T1000 (cell line): ENCODE measurements around the gene TRPM3.

Experiments
- DNase-seq: peaks from one replicate; lab custom pipeline; 2025; ENCODE audit warnings: mixed read lengths; lab: John Stamatoyannopoulos, UW

Gene TRPM3

GRCh38 chr9:70883963-70884793 lies 237.2 kb downstream of the TRPM3 start:
- no peak for DNase-seq

GRCh38 chr9:70883056-70883455 lies 238.4 kb downstream of the TRPM3 start:
- DNase-seq = no peak

- DNase-seq = no peak
Observed at GRCh38 chr9:70881333-70881732, 240.1 kb downstream of the TRPM3 start.

- no peak for DNase-seq
Observed at GRCh38 chr9:70880535-70880934, 240.9 kb downstream of the TRPM3 start.

- DNase-seq = no peak
Observed at GRCh38 chr9:70878576-70878975, 242.8 kb downstream of the TRPM3 start.

- no peak for DNase-seq
Observed at GRCh38 chr9:70874451-70874850, 247.0 kb downstream of the TRPM3 start.

- no peak for DNase-seq
Observed at GRCh38 chr9:70873506-70873905, 247.9 kb downstream of the TRPM3 start.

- no peak for DNase-seq
Observed at GRCh38 chr9:70868661-70869652, 252.5 kb downstream of the TRPM3 start.

- no peak for DNase-seq
Observed at GRCh38 chr9:70868041-70868440, 253.4 kb downstream of the TRPM3 start.

GRCh38 chr9:70865471-70865870 lies 255.9 kb downstream of the TRPM3 start:
- no peak for DNase-seq

GRCh38 chr9:70861797-70862196 lies 259.6 kb downstream of the TRPM3 start:
- DNase-seq = no peak

- no peak for DNase-seq
Observed at GRCh38 chr9:70861376-70861775, 260.0 kb downstream of the TRPM3 start.

- no peak for DNase-seq
Observed at GRCh38 chr9:70859694-70860093, 261.7 kb downstream of the TRPM3 start.

- no peak for DNase-seq
Observed at GRCh38 chr9:70856411-70856810, 265.0 kb downstream of the TRPM3 start.

- no peak for DNase-seq
Observed at GRCh38 chr9:70852711-70853240, 268.6 kb downstream of the TRPM3 start.

GRCh38 chr9:70840266-70840665 lies 281.2 kb downstream of the TRPM3 start:
- no peak for DNase-seq

- no peak for DNase-seq
Observed at GRCh38 chr9:70835323-70835722, 286.1 kb downstream of the TRPM3 start.

- no peak for DNase-seq
Observed at GRCh38 chr9:70832492-70832891, 288.9 kb downstream of the TRPM3 start.

- no peak for DNase-seq
Observed at GRCh38 chr9:70830618-70831017, 290.8 kb downstream of the TRPM3 start.

GRCh38 chr9:70829591-70830265 lies 291.7 kb downstream of the TRPM3 start:
- DNase-seq = no peak

GRCh38 chr9:70826562-70826961 lies 294.9 kb downstream of the TRPM3 start:
- DNase-seq = no peak

- DNase-seq = no peak
Observed at GRCh38 chr9:70823284-70823683, 298.1 kb downstream of the TRPM3 start.
